Superior temporal gyrus (tissue), 1 donor: ENCODE data around the gene RSPH10B2.
"Not testable (repeated sequence)": the region's sequence is repeated elsewhere in the genome, so short reads cannot be mapped to it uniquely, and the experiment has no call there.

Experiments used
- DNase-seq: peaks from one replicate; pipeline ENCODE4 v3.0.0-alpha.2; 2016; ENCODE audit errors: extremely low spot score

Gene RSPH10B2

GRCh38 chr7:6842278-6842921 lies 88.5 kb downstream of the RSPH10B2 start:
- not testable (repeated sequence) for DNase-seq

DNA sequence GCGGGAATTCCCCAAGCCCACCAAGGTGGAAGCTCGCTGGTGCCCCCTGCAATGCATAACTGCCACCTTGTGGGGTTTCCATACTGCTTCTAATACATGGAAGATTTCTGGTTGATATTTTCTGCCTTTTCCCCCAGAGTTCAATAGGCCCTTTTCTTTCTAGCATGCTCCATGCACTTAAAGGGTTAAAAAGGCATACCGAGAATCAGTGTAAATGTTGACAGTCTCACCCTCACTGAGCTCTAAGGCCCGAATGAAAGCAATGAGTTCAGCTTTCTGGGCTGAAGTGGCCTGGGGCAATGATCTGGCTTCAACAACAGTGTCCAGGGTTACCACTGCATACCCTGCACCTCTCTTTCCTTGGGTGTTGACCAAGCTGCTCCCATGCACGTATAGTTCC lies 89.2 kb downstream of the RSPH10B2 start:
- not testable (repeated sequence) for DNase-seq

GRCh38 chr7:6843654-6844053 lies 89.8 kb downstream of the RSPH10B2 start:
- not testable (repeated sequence) for DNase-seq

DNA sequence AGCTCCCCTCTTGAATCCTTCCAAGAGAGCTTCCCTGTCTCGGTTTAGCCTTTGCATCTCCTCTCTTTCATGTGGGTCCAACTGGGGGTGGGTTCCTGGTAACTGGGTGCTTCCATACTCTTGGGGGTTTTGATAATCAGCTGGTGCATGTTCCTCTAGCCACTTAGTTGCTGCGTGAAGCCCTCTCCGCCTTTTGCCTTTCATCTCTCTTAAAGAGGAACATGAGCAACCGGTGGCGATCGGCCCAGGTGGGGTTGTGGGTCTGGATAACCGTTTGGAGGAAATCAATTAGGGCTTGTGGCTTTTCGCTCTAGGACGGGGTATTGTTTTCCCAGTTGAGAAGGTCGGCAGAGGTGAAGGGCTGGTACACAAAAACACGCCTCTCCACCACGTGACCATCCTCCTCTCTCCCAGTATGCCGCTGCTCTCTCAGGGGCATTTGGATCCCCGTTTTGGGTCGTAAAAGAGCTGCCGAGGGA lies 92.1 kb downstream of the RSPH10B2 start:
- not testable (repeated sequence) for DNase-seq

DNA sequence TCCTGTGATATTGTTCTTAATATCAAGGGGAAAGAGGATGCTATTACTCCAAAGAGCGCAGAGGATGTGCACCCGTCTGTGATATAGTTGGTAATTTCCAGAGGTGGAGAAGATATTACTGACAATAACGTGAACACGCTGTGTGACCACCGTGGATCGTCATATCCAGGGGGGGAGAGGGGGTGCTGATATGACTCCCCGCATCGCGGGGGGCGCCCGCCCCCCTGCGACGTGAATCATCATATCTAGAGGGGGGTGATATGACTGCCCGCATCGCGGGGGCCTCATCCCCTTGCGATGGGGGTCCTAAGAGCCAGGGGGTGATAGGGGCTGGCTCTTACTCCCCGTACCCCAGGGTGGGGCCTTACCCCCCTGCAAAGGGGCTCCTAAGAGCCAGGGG lies 93.8 kb downstream of the RSPH10B2 start:
- not testable (repeated sequence) for DNase-seq
